Endothelial cell of umbilical vein (primary cell): Measurements from ENCODE around the gene SLC2A2. TPM values are rescaled to one million over a fixed set of nuclear protein-coding genes. Genes with fewer than 3 reads are reported as not detected.

Experiments used
- BruUV-seq: library from RNA; stranded (reverse); fragments of 400-500 nt; replicated peaks from 2 replicates; lab custom pipeline; 2021; lab: Mats Ljungman, UMichigan
- CTCF ChIA-PET: fragments of 300-600, 350-600 bp; sonication (Branson Sonifier 250); formaldehyde crosslinking; loops from one replicate; lab custom pipeline; 2021; ENCODE audit warnings: antibody characterized with exemption, inconsistent platforms; lab: Charles Lee
- POLR2A ChIA-PET: fragments of 300-600, 350-600 bp; sonication (Branson Sonifier 250); formaldehyde crosslinking; loops from one replicate; lab custom pipeline; 2021; ENCODE audit warnings: antibody characterized with exemption, inconsistent platforms; lab: Charles Lee
- DNase-seq: peaks from one replicate; pipeline ENCODE4 v3.0.0-alpha.2; 2011; ENCODE audit warnings: low read depth, low spot score
- FAIRE-seq: peaks from 2 replicates; lab custom pipeline; 2011; peaks lifted over from hg19 to GRCh38; lab: Jason Lieb, UNC
- H2AFZ ChIP-seq: 2 replicates; pipeline ENCODE4 v1.6.0; 2012; ENCODE audit warnings: low read depth, low read length, control low read depth, inconsistent platforms
- H3K27ac ChIP-seq: 2 replicates; pipeline ENCODE4 v1.5.1; 2011; ENCODE audit warnings: low read depth, mild to moderate bottlenecking, control low read depth, low read length, moderate library complexity; ENCODE audit not compliant: insufficient read depth
- H3K27me3 ChIP-seq, 2 experiments: 2 replicates each; pipeline versions ENCODE4 v1.6.0 to v1.6.1; 2011; ENCODE audit warnings: low read length in 2 of 2, mixed read lengths in 1 of 2; ENCODE audit not compliant: control insufficient read depth in 2 of 2, insufficient read depth in 2 of 2
- H3K36me3 ChIP-seq, 2 experiments: 2 replicates in 1 of 2; 3 replicates in 1 of 2; pipeline ENCODE4 v1.5.1; 2011; ENCODE audit warnings: low read length in 2 of 2, mild to moderate bottlenecking in 1 of 2, moderate library complexity in 1 of 2; ENCODE audit not compliant: control insufficient read depth in 2 of 2, insufficient read depth in 2 of 2; ENCODE audit errors: extremely low read depth in 1 of 2
- H3K4me1 ChIP-seq: 3 replicates; pipeline ENCODE4 v1.5.1; 2011; ENCODE audit warnings: mild to moderate bottlenecking, low read length; ENCODE audit not compliant: control insufficient read depth, insufficient read depth; ENCODE audit errors: extremely low read depth
- H3K4me2 ChIP-seq: 2 replicates; pipeline ENCODE4 v1.6.1; 2011; ENCODE audit warnings: low read length, control low read depth, mixed read lengths; ENCODE audit not compliant: insufficient read depth
- H3K4me3 ChIP-seq, 3 experiments: fragments of 200-600 bp in 1 of 3; sonication (generic), shearing (Covaris generic) in 1 of 3; replicated peaks in 1 of 3; 2 replicates each; pipeline ENCODE4 v1.5.1; 2011 to 2016; ENCODE audit warnings: control low read depth in 3 of 3, low read length in 3 of 3, mild to moderate bottlenecking in 2 of 3, inconsistent platforms in 1 of 3, low read depth in 1 of 3, moderate library complexity in 1 of 3; ENCODE audit not compliant: insufficient read depth in 1 of 3
- H3K79me2 ChIP-seq: 2 replicates; pipeline ENCODE4 v1.6.0; 2012; ENCODE audit warnings: low read length, inconsistent platforms; ENCODE audit not compliant: control insufficient read depth, insufficient read depth
- H3K9ac ChIP-seq: replicated peaks from 2 replicates; pipeline ENCODE3; 2011; ENCODE audit warnings: low read length, control low read depth; ENCODE audit not compliant: insufficient read depth; ENCODE audit errors: extremely low read depth
- H3K9me1 ChIP-seq: replicated peaks from 3 replicates; pipeline ENCODE4 v1.6.0; 2011; ENCODE audit warnings: mild to moderate bottlenecking, low read length; ENCODE audit not compliant: control insufficient read depth, insufficient read depth; ENCODE audit errors: extremely low read depth
- H3K9me3 ChIP-seq: replicated peaks from 2 replicates; pipeline ENCODE4 v1.5.1; 2012; ENCODE audit warnings: low read length, inconsistent platforms; ENCODE audit not compliant: control insufficient read depth, insufficient read depth
- H4K20me1 ChIP-seq: replicated peaks from 2 replicates; pipeline ENCODE3; 2011; ENCODE audit warnings: mild to moderate bottlenecking, low read length; ENCODE audit not compliant: control insufficient read depth, insufficient read depth; ENCODE audit errors: extremely low read depth
- EZH2 ChIP-seq: IDR thresholded peaks from 2 replicates; pipeline ENCODE4 v1.6.1; 2012; ENCODE audit warnings: borderline replicate concordance, low read depth, mild to moderate bottlenecking, moderate library complexity, low read length, inconsistent platforms; ENCODE audit not compliant: severe bottlenecking
- JUN ChIP-seq: IDR thresholded peaks from 2 replicates; pipeline ENCODE4 v1.6.1; 2011; ENCODE audit warnings: borderline replicate concordance, low read depth; ENCODE audit not compliant: insufficient read length, insufficient read depth
- POLR2A ChIP-seq: IDR thresholded peaks from 2 replicates; pipeline ENCODE4 v1.6.1; 2012; ENCODE audit warnings: low read depth, mild to moderate bottlenecking, control low read depth, low read length
- POLR2AphosphoS5 ChIP-seq: IDR thresholded peaks from 2 replicates; pipeline ENCODE4 v1.6.1; 2012; ENCODE audit warnings: low read depth, mild to moderate bottlenecking, control low read depth, low read length, moderate library complexity; ENCODE audit not compliant: insufficient read depth
- dilution Hi-C: fragments of 300-500 bp; cut with MboI; formaldehyde crosslinking; loops from one replicate; pipeline ENCODE4 v1.15.0; 2019; ENCODE audit warnings: low sequenced_read_pairs; ENCODE audit not compliant: extremely low pct_ligation_motif_present
- intact Hi-C: fragments of 100-400 bp; cut with micrococcal nuclease; formaldehyde crosslinking; loops from one replicate; pipeline ENCODE4 v1.10.0; 2022
- polyA plus RNA-seq, 4 experiments: library from polyadenylated mRNA; depleted of rRNA in 3 of 4; stranded (reverse) in 3 of 4; unstranded in 1 of 4; fragments of >200 nt; gene quantifications; 2 replicates each; pipeline versions ENCODE4 v1.2.1 to v1.2.3, GENCODE V29; 2011 to 2012; ENCODE audit warnings: missing spikeins in 1 of 4
- total RNA-seq: library from RNA; stranded (reverse); gene quantifications from 2 replicates; pipeline ENCODE4 v1.2.3, GENCODE V29; 2021
- TF ChIP-seq, protein P1 (sequence below): IDR thresholded peaks from 2 replicates; pipeline ENCODE4 v1.6.1; 2011; ENCODE audit not compliant: insufficient read depth, insufficient read length
- TF ChIP-seq, protein P2 (sequence below), 2 donors: IDR thresholded peaks; 1 replicate in 1 of 2; 2 replicates in 1 of 2; pipeline ENCODE4 v1.5.1; 2011; ENCODE audit warnings: low read length in 2 of 2, mild to moderate bottlenecking in 2 of 2, moderate library complexity in 2 of 2, control low read depth in 1 of 2, inconsistent platforms in 1 of 2, low read depth in 1 of 2; ENCODE audit not compliant: insufficient read depth in 1 of 2; ENCODE audit errors: extremely low read depth in 1 of 2

SLC2A2 gene
- total and polyA plus RNA-seq, 2 donors (not counting 3 experiments of a cell fraction or from before 2014, with no cell fraction given), result not detected

DNA sequence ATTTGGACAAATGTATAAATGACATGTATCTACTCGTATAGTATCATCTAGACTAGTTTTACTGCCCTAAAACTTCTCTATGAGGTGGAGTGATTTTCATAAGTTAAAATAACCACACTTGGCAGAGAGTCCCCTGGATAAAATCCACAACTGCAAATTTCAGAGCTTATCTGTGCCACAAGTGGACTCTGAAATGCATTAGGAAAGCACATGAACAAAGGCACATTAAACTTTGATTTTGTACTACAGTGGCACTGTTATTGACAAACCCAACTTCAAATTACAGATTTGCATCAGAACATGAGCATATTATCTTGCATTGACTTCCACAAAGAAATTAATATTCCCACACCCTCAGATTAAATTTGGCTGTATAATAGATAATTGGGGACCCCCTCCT lies 60.0 kb downstream of the SLC2A2 start:
- Histone ChIP-seq H3K4me2 (no peak overlapping the region), H3K79me2 (no peaks in the 10 kb centered on the region), H4K20me1 (no peaks in the 10 kb centered on the region), H3K9ac (no peak overlapping the region), H3K4me3 (no peak overlapping the region), H3K9me1 (no peaks in the 10 kb centered on the region), H3K9me3 (no peaks in the 10 kb centered on the region), H3K36me3 (no peaks in the 10 kb centered on the region), H3K27me3 (peaks cover 0 to 2% of the 10 kb centered on the region in 2 experiments), H3K4me1 (no peaks in the 10 kb centered on the region), H3K27ac (no peak overlapping the region), H2AFZ (no peak overlapping the region)
- no peak for FAIRE-seq
- no peak for TF ChIP-seq POLR2AphosphoS5
- TF ChIP-seq EZH2, result no peak
- TF ChIP-seq, protein P1, sequence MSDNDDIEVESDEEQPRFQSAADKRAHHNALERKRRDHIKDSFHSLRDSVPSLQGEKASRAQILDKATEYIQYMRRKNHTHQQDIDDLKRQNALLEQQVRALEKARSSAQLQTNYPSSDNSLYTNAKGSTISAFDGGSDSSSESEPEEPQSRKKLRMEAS, result no peak
- TF ChIP-seq, protein P2, sequence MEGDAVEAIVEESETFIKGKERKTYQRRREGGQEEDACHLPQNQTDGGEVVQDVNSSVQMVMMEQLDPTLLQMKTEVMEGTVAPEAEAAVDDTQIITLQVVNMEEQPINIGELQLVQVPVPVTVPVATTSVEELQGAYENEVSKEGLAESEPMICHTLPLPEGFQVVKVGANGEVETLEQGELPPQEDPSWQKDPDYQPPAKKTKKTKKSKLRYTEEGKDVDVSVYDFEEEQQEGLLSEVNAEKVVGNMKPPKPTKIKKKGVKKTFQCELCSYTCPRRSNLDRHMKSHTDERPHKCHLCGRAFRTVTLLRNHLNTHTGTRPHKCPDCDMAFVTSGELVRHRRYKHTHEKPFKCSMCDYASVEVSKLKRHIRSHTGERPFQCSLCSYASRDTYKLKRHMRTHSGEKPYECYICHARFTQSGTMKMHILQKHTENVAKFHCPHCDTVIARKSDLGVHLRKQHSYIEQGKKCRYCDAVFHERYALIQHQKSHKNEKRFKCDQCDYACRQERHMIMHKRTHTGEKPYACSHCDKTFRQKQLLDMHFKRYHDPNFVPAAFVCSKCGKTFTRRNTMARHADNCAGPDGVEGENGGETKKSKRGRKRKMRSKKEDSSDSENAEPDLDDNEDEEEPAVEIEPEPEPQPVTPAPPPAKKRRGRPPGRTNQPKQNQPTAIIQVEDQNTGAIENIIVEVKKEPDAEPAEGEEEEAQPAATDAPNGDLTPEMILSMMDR (IDR thresholded peaks at IDR 0.05; ENCODE audit: extremely low read depth in 1 of 2, insufficient read depth in 1 of 2, low read depth in 1 of 2, low read length in 2 of 2), result no peak
- no peak for TF ChIP-seq POLR2A
- TF ChIP-seq JUN, result no peak
- intact Hi-C loops, result loop anchor here (10.0 kb wide), 1 partner anchor 498 kb away; the partner anchor contains the start of gene TNIK
- ChIA-PET CTCF (interaction anchor here (1.1 to 3.9 kb wide), 6 partner anchors 14 to 600 kb away, joined by 3 to 20 read pairs (median 4); no protein-coding TSS in a partner anchor), POLR2A (no interaction called here)
- no TSS peak for BruUV-seq
- no peak for DNase-seq
- dilution Hi-C loops, result no loop called here
